H9 (cell line): ENCODE measurements around the gene MEIOSIN. TPM values are rescaled to one million over a fixed set of nuclear protein-coding genes. Genes with fewer than 3 reads are reported as not detected.

Source experiments
- DNase-seq: peaks from one replicate; pipeline ENCODE4 v3.0.0-alpha.2; 2017
- H2AFZ ChIP-seq: one replicate; pipeline ENCODE4 v1.6.1; 2013; ENCODE audit warnings: mild to moderate bottlenecking, low read length, control low read depth, moderate library complexity
- H2AK5ac ChIP-seq: 2 replicates; pipeline ENCODE4 v1.6.1; 2013; ENCODE audit warnings: low read length, control low read depth, mixed read lengths; ENCODE audit not compliant: insufficient read length
- H2BK120ac ChIP-seq: one replicate; pipeline ENCODE4 v1.6.1; 2013; ENCODE audit warnings: low read depth, mild to moderate bottlenecking, low read length, control low read depth, inconsistent platforms; ENCODE audit not compliant: poor library complexity, severe bottlenecking
- H2BK12ac ChIP-seq: 2 replicates; pipeline ENCODE4 v1.6.1; 2013; ENCODE audit warnings: low read length, control low read depth, mixed read lengths, low read depth; ENCODE audit not compliant: insufficient read length
- H2BK15ac ChIP-seq: 2 replicates; pipeline ENCODE4 v1.6.1; 2013; ENCODE audit warnings: low read depth, low read length, control low read depth
- H2BK20ac ChIP-seq: one replicate; pipeline ENCODE4 v1.6.1; 2013; ENCODE audit warnings: low read depth, mild to moderate bottlenecking, low read length, control low read depth, inconsistent platforms; ENCODE audit not compliant: poor library complexity, severe bottlenecking
- H2BK5ac ChIP-seq: 2 replicates; pipeline ENCODE4 v1.6.1; 2013; ENCODE audit warnings: low read length, control low read depth, mixed read lengths; ENCODE audit not compliant: insufficient read length
- H3K14ac ChIP-seq: 2 replicates; pipeline ENCODE4 v1.6.1; 2013; ENCODE audit warnings: low read length, control low read depth; ENCODE audit not compliant: insufficient read depth
- H3K18ac ChIP-seq: 2 replicates; pipeline ENCODE4 v1.6.1; 2013; ENCODE audit warnings: low read depth, mild to moderate bottlenecking, mixed read lengths, low read length, control low read depth; ENCODE audit not compliant: insufficient read length
- H3K23ac ChIP-seq: 2 replicates; pipeline ENCODE4 v1.6.1; 2013; ENCODE audit warnings: low read length, control low read depth, mixed read lengths, low read depth; ENCODE audit not compliant: insufficient read length
- H3K23me2 ChIP-seq: 2 replicates; pipeline ENCODE4 v1.6.1; 2013; ENCODE audit warnings: low read depth, mild to moderate bottlenecking, mixed read lengths, low read length, control low read depth; ENCODE audit not compliant: insufficient read length, poor library complexity, severe bottlenecking
- H3K27ac ChIP-seq: 2 replicates; pipeline ENCODE4 v1.5.1; 2013; ENCODE audit warnings: low read length, control low read depth, mixed read lengths, low read depth; ENCODE audit not compliant: insufficient read length
- H3K27me3 ChIP-seq: 2 replicates; pipeline ENCODE4 v1.6.1; 2013; ENCODE audit warnings: low read length, control low read depth, inconsistent platforms; ENCODE audit not compliant: insufficient read depth
- H3K4ac ChIP-seq: 2 replicates; pipeline ENCODE4 v1.6.1; 2013; ENCODE audit warnings: low read depth, mild to moderate bottlenecking, control low read depth, inconsistent platforms, low read length, moderate library complexity
- H3K4me1 ChIP-seq: 2 replicates; pipeline ENCODE4 v1.6.1; 2013; ENCODE audit warnings: low read length, control low read depth, inconsistent platforms; ENCODE audit not compliant: insufficient read depth
- H3K4me2 ChIP-seq: 2 replicates; pipeline ENCODE4 v1.6.1; 2013; ENCODE audit warnings: low read length, control low read depth, mixed read lengths; ENCODE audit not compliant: insufficient read length, insufficient read depth
- H3K56ac ChIP-seq: 2 replicates; pipeline ENCODE4 v1.6.1; 2013; ENCODE audit warnings: low read depth, mild to moderate bottlenecking, mixed read lengths, low read length, control low read depth; ENCODE audit not compliant: insufficient read length
- H3K79me1 ChIP-seq: 2 replicates; pipeline ENCODE4 v1.6.1; 2013; ENCODE audit warnings: low read depth, mild to moderate bottlenecking, moderate library complexity, low read length, control low read depth, inconsistent platforms; ENCODE audit not compliant: insufficient read depth, poor library complexity, severe bottlenecking
- H3K79me2 ChIP-seq: 2 replicates; pipeline ENCODE4 v1.6.1; 2013; ENCODE audit warnings: low read length, control low read depth, inconsistent platforms; ENCODE audit not compliant: insufficient read depth
- H3K9ac ChIP-seq: 2 replicates; pipeline ENCODE4 v1.6.1; 2013; ENCODE audit warnings: low read length, control low read depth, mixed read lengths; ENCODE audit not compliant: insufficient read length; ENCODE audit errors: extremely low read depth
- H3K9me3 ChIP-seq: one replicate; pipeline ENCODE4 v1.6.1; 2013; ENCODE audit warnings: low read depth, low read length, inconsistent platforms; ENCODE audit not compliant: control insufficient read depth
- H3T11ph ChIP-seq: one replicate; pipeline ENCODE4 v1.6.1; 2013; ENCODE audit warnings: mild to moderate bottlenecking, low read length, control low read depth, inconsistent platforms
- H4K20me1 ChIP-seq: one replicate; pipeline ENCODE4 v1.6.1; 2013; ENCODE audit not compliant: control insufficient read depth, insufficient read length, insufficient read depth
- H4K5ac ChIP-seq: 2 replicates; pipeline ENCODE4 v1.6.1; 2013; ENCODE audit warnings: low read depth, mild to moderate bottlenecking, mixed read lengths, low read length, control low read depth; ENCODE audit not compliant: insufficient read length
- H4K8ac ChIP-seq: replicated peaks from 2 replicates; pipeline ENCODE4 v1.6.1; 2013; ENCODE audit warnings: low read length, control low read depth, mixed read lengths, low read depth; ENCODE audit not compliant: insufficient read length
- H4K91ac ChIP-seq: 2 replicates; pipeline ENCODE4 v1.6.1; 2013; ENCODE audit warnings: low read depth, mild to moderate bottlenecking, moderate library complexity, mixed read lengths, low read length, control low read depth; ENCODE audit not compliant: insufficient read length
- H3K27ac Mint-ChIP-seq, 3 experiments: 2 replicates in 2 of 3; 3 replicates in 1 of 3; pipeline ENCODE4 v1.8.0; 2020 to 2021; ENCODE audit warnings: mixed read lengths in 3 of 3, mild to moderate bottlenecking in 1 of 3, moderate library complexity in 1 of 3
- H3K27me3 Mint-ChIP-seq: 2 replicates; pipeline ENCODE4 v1.8.0; 2021; ENCODE audit warnings: low read depth, mild to moderate bottlenecking, moderate library complexity, mixed read lengths
- H3K36me3 Mint-ChIP-seq, 3 experiments: 2 replicates in 2 of 3; 3 replicates in 1 of 3; pipeline ENCODE4 v1.8.0; 2020 to 2021; ENCODE audit warnings: low read depth in 3 of 3, mixed read lengths in 3 of 3; ENCODE audit not compliant: insufficient read depth in 1 of 3
- H3K4me1 Mint-ChIP-seq, 2 experiments: 2 replicates each; pipeline ENCODE4 v1.8.0; 2020; ENCODE audit warnings: mixed read lengths in 2 of 2
- H3K4me3 Mint-ChIP-seq, 2 experiments: 2 replicates in 1 of 2; 3 replicates in 1 of 2; pipeline ENCODE4 v1.8.0; 2020 to 2021; ENCODE audit warnings: mild to moderate bottlenecking in 2 of 2, mixed read lengths in 2 of 2, moderate library complexity in 1 of 2
- H3K9me3 Mint-ChIP-seq, 2 experiments: 2 replicates in 1 of 2; 3 replicates in 1 of 2; pipeline ENCODE4 v1.8.0; 2020; ENCODE audit warnings: mild to moderate bottlenecking in 2 of 2, mixed read lengths in 2 of 2, moderate library complexity in 1 of 2
- WGBS: extraction: QIAGEN DNeasy Blood & Tissue Kit; methylation state at CpG from one replicate; pipeline ENCODE4 v1.1.7; 2013; ENCODE audit warnings: missing lambda C conversion rate, low lambda C conversion rate, mixed read lengths; ENCODE audit not compliant: insufficient read length; ENCODE audit errors: extremely low coverage; 5-methylcytosine and 5-hydroxymethylcytosine counted together
- total RNA-seq: library from RNA; stranded (reverse); gene quantifications from 2 replicates; pipeline ENCODE4 v1.2.1, GENCODE V29; 2021
- TF ChIP-seq, protein P1 (sequence below): fragments of 200-600 bp; sonication (generic); conservative IDR thresholded peaks from 3 replicates; pipeline ENCODE4 v1.8.0; 2021; ENCODE audit warnings: antibody characterized with exemption, mild to moderate bottlenecking

MEIOSIN gene
- total RNA-seq, 1 experiment from 2014 or later = not detected

DNA sequence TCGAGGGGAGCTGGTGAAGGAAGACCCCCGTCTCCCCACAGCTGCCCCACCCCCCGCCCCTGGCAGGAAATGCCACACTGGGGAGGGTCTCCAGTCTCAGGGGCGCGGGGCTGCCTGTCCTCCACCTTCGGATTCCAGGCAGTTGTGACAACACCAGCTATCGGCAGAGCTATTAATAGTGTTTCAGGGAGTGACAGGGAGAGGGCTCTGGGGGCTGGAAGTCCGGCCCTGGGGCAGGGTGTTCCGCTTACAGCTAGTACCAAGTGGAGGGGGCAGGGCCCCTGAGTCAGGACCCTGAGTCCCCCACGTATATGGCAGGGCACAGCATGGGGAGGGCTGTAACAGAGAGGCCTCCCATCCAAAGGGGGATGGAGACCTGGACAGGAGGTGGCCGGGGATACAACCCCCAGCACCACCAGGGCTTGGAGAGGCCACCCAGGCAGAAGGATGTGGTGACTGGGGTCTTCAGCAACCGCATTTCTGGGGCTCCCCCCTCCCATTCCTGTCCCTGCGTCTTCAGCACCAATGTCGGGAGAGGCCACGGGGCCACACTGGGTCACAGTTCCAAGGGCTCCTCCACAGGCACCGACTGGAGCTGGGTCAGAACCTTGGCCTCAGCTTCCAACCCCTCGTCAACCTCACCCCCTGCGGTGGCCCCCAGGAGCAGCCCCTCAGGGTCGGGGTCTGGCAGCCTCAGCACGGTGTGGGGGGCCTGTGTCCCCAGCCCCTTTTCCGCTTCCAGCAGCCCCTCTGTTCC lies 31.9 kb downstream of the MEIOSIN start:
- Histone ChIP-seq H3K9me3 (no peaks in the 10 kb centered on the region), H3K79me1 (no peaks in the 10 kb centered on the region), H3T11ph (no peak overlapping the region), H2BK20ac (no peak overlapping the region), H3K23ac (no peak overlapping the region), H3K18ac (no peak overlapping the region), H4K91ac (no peak overlapping the region), H2BK5ac (no peak overlapping the region), H3K4me1 (peaks cover 3% of the 10 kb centered on the region; the same call in 1 of the 2 replicates), H3K14ac (no peak overlapping the region), H2BK120ac (no peak overlapping the region), H3K4me2 (no peak overlapping the region), H2AFZ (no peak overlapping the region), H3K27ac (no peak overlapping the region), H4K5ac (no peak overlapping the region), H2BK15ac (no peak overlapping the region), H4K8ac (no peak overlapping the region), H2AK5ac (no peak overlapping the region), H3K9ac (no peak overlapping the region), H2BK12ac (no peak overlapping the region), H3K23me2 (peaks cover 20% of the 10 kb centered on the region), H3K4ac (no peak overlapping the region), H3K79me2 (no peaks in the 10 kb centered on the region), H4K20me1 (no peaks in the 10 kb centered on the region), H3K27me3 (no peaks in the 10 kb centered on the region), H3K56ac (no peak overlapping the region)
- TF ChIP-seq, protein P1, sequence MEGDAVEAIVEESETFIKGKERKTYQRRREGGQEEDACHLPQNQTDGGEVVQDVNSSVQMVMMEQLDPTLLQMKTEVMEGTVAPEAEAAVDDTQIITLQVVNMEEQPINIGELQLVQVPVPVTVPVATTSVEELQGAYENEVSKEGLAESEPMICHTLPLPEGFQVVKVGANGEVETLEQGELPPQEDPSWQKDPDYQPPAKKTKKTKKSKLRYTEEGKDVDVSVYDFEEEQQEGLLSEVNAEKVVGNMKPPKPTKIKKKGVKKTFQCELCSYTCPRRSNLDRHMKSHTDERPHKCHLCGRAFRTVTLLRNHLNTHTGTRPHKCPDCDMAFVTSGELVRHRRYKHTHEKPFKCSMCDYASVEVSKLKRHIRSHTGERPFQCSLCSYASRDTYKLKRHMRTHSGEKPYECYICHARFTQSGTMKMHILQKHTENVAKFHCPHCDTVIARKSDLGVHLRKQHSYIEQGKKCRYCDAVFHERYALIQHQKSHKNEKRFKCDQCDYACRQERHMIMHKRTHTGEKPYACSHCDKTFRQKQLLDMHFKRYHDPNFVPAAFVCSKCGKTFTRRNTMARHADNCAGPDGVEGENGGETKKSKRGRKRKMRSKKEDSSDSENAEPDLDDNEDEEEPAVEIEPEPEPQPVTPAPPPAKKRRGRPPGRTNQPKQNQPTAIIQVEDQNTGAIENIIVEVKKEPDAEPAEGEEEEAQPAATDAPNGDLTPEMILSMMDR = no peak
- Mint-ChIP-seq H3K4me1 (peaks cover 8 to 35% of the 10 kb centered on the region in 2 experiments), H3K36me3 (peaks cover 0 to 2% (median 0%) of the 10 kb centered on the region in 3 experiments; a peak in 1 of 7 replicates), H3K27me3 (peaks cover 8% of the 10 kb centered on the region), H3K4me3 (peak overlapping the region in 1 of 2 experiments; percentile 69; a peak in 4 of 5 replicates), H3K27ac (peak overlapping the region in 2 of 3 experiments; percentile 22 to 72; a peak in 1 of 7 replicates), H3K9me3 (no peaks in the 10 kb centered on the region; a peak in 1 of 5 replicates)
- no peak for DNase-seq
- no CpG with 5 or more reads among the region's 21 CpGs for WGBS
